GM06990 (cell line): ENCODE measurements around the gene TMEM127.

ENCODE experiments used
- DNase-seq: peaks from one replicate; pipeline ENCODE4 v3.0.0-alpha.2; 2011; ENCODE audit not compliant: insufficient read length; ENCODE audit errors: extremely low read depth
- H3K27me3 ChIP-seq: replicated peaks from 2 replicates; pipeline ENCODE4 v1.6.0; 2011; ENCODE audit warnings: low read length; ENCODE audit not compliant: control insufficient read depth, insufficient read depth
- H3K36me3 ChIP-seq: 2 replicates; pipeline ENCODE4 v1.5.1; 2011; ENCODE audit warnings: low read length; ENCODE audit not compliant: control insufficient read depth, insufficient read depth
- H3K4me3 ChIP-seq: replicated peaks from 2 replicates; pipeline ENCODE4 v1.5.1; 2011; ENCODE audit warnings: low read depth, mild to moderate bottlenecking, control low read depth, low read length
- CTCF ChIP-seq: IDR thresholded peaks from 2 replicates; pipeline ENCODE4 v1.5.1; 2011; ENCODE audit warnings: low read length, control low read depth, mild to moderate bottlenecking, inconsistent platforms; ENCODE audit not compliant: insufficient read depth, poor library complexity, severe bottlenecking

The TMEM127 gene

GRCh38 chr2:96287273-96287856 is 21.6 kb upstream of the TMEM127 start:
- peaks cover 76% of the 10 kb centered on the region for H3K36me3 ChIP-seq
- no peaks in the 10 kb centered on the region for H3K27me3 ChIP-seq
- DNase-seq: no peak
- no peak for TF ChIP-seq CTCF
- H3K4me3 ChIP-seq: no peak overlapping the region

GRCh38 chr2:96276787-96277499 is 11.1 kb upstream of the TMEM127 start:
- H3K4me3 ChIP-seq: no peak overlapping the region
- H3K27me3 ChIP-seq: no peaks in the 10 kb centered on the region
- peaks cover 49% of the 10 kb centered on the region for H3K36me3 ChIP-seq
- TF ChIP-seq CTCF: no peak
- DNase-seq: no peak

GRCh38 chr2:96274355-96275056 is 8.7 kb upstream of the TMEM127 start:
- Histone ChIP-seq H3K4me3 (no peak overlapping the region), H3K36me3 (peaks cover 44% of the 10 kb centered on the region), H3K27me3 (no peaks in the 10 kb centered on the region)
- no peak for TF ChIP-seq CTCF
- DNase-seq: no peak

- Histone ChIP-seq H3K4me3 (no peak overlapping the region), H3K36me3 (peaks cover 45% of the 10 kb centered on the region), H3K27me3 (no peaks in the 10 kb centered on the region)
- no peak for DNase-seq
- TF ChIP-seq CTCF: no peak
Observed at GRCh38 chr2:96273763-96274162, 8.0 kb upstream of the TMEM127 start.

- no peak for TF ChIP-seq CTCF
- no peak for DNase-seq
- peaks cover 35% of the 10 kb centered on the region for H3K36me3 ChIP-seq
Observed at GRCh38 chr2:96271995-96272394, 6.2 kb upstream of the TMEM127 start.

More at GRCh38 chr2:96271995-96272394, 6.2 kb upstream of the TMEM127 start:
- no peak overlapping the region for H3K4me3 ChIP-seq
- no peaks in the 10 kb centered on the region for H3K27me3 ChIP-seq
